SH-SY5Y (cell line): Measurements from ENCODE around the gene PLCH1.

Source experiments
- GATA2 ChIP-seq: IDR thresholded peaks from 2 replicates; pipeline ENCODE4 v1.6.1; 2011; ENCODE audit warnings: mild to moderate bottlenecking, low read depth, low read length
- GATA3 ChIP-seq: IDR thresholded peaks from 2 replicates; pipeline ENCODE4 v1.6.1; 2011; ENCODE audit warnings: low read depth, mild to moderate bottlenecking, low read length, moderate library complexity

DNA sequence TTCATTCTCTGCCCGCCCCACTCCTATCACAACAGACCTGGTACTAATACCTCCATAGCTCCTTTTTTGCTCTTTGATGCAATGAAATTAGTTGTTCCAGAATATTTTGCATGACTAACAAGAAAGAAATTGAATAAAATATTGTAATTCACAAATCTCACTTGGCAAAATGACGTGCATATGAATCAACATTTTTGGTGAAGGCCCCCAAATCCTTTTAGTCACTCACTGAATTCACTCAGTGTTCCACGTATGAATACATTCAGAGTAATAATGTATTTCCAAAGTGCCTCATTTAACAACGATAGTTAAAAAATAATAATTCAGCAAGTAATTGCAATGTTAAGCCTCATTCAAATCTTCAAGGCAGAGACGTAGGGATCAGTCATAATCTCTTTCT is 302.8 kb downstream of the PLCH1 start:
- no peak for TF ChIP-seq GATA2
- no peak for TF ChIP-seq GATA3
